ENCODE results near the gene ZNF331. TPM values are rescaled to one million over a fixed set of nuclear protein-coding genes. Genes with fewer than 3 reads are reported as not detected.

ZNF331 gene
- total RNA-seq, 1 experiment from 2014 or later, result 57.2 TPM

DNA sequence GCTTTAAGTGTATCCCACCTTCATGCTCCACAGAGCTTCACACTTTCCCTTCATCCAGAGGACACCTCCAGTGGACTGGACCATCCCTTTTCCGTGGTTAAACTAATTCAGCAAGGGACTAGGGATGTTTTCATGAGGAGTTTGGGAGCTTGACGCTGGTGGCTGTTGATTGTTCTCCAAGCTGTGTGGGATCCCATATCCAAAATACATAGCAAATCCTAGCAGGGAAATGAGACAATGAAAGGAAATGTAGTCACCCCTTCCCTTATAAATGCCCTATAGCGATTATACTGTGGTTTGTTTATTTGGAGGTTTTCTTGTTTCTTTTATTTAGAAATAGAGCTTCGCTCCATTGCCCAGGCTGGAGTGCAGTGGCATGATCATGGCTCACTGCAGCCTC is 62.3 kb downstream of the ZNF331 start:
- WGBS (ENCODE audit: extremely low coverage, insufficient read length, low lambda C conversion rate), result no CpG with 5 or more reads among the region's 4 CpGs
- no peak overlapping the region for H2AFZ ChIP-seq (ENCODE audit: low read length)
- H3K18ac ChIP-seq (ENCODE audit: insufficient read length, low read depth, low read length), result no peak overlapping the region
- no peak overlapping the region for H3K14ac ChIP-seq (ENCODE audit: insufficient read depth, low read length)
- H3K27ac ChIP-seq (ENCODE audit: insufficient read length, low read depth, low read length), result no peak overlapping the region
- no peak overlapping the region for H2BK12ac ChIP-seq (ENCODE audit: insufficient read length, low read depth, low read length)
- no peak overlapping the region for H3K23ac ChIP-seq (ENCODE audit: insufficient read length, low read depth, low read length)
- no peaks in the 10 kb centered on the region for H3K79me2 ChIP-seq (ENCODE audit: insufficient read depth, low read length)
- H4K5ac ChIP-seq (ENCODE audit: insufficient read length, low read depth, low read length), result no peak overlapping the region
- no peak overlapping the region for H2AK5ac ChIP-seq (ENCODE audit: insufficient read length, low read length)
- no peak overlapping the region for H2BK5ac ChIP-seq (ENCODE audit: insufficient read length, low read length)
- H2BK15ac ChIP-seq (ENCODE audit: low read depth, low read length), result no peak overlapping the region
- no peak overlapping the region for H3K4me3 Mint-ChIP-seq
- no peaks in the 10 kb centered on the region for H3K23me2 ChIP-seq (ENCODE audit: insufficient read length, low read depth, low read length, poor library complexity, severe bottlenecking)
- no peak overlapping the region for H3K4me2 ChIP-seq (ENCODE audit: insufficient read depth, insufficient read length, low read length)
- H3T11ph ChIP-seq (ENCODE audit: low read length), result no peak overlapping the region
- H3K27ac Mint-ChIP-seq, result no peak overlapping the region; a peak in 1 of 7 replicates
- H4K91ac ChIP-seq (ENCODE audit: insufficient read length, low read depth, low read length), result no peak overlapping the region
- H4K20me1 ChIP-seq (ENCODE audit: control insufficient read depth, insufficient read depth, insufficient read length), result no peaks in the 10 kb centered on the region
- no peak for DNase-seq
- H2BK120ac ChIP-seq (ENCODE audit: low read depth, low read length, poor library complexity, severe bottlenecking), result no peak overlapping the region
- no peak overlapping the region for H3K9ac ChIP-seq (ENCODE audit: extremely low read depth, insufficient read length, low read length)
- no peaks in the 10 kb centered on the region for H3K79me1 ChIP-seq (ENCODE audit: insufficient read depth, low read depth, low read length, poor library complexity, severe bottlenecking)
- no peaks in the 10 kb centered on the region for H3K27me3 ChIP-seq (ENCODE audit: insufficient read depth, low read length)
- H2BK20ac ChIP-seq (ENCODE audit: low read depth, low read length, poor library complexity, severe bottlenecking), result no peak overlapping the region
- H3K36me3 Mint-ChIP-seq (ENCODE audit: insufficient read depth in 1 of 3, low read depth in 3 of 3), result no peaks in the 10 kb centered on the region
- H3K4ac ChIP-seq (ENCODE audit: low read depth, low read length), result no peak overlapping the region
- no peaks in the 10 kb centered on the region for H3K27me3 Mint-ChIP-seq (ENCODE audit: low read depth)
- H4K8ac ChIP-seq (replicated peaks; ENCODE audit: insufficient read length, low read depth, low read length), result no peak overlapping the region
- H3K9me3 ChIP-seq (ENCODE audit: control insufficient read depth, low read depth, low read length), result no peaks in the 10 kb centered on the region
- H3K9me3 Mint-ChIP-seq, result no peaks in the 10 kb centered on the region
- no peaks in the 10 kb centered on the region for H3K4me1 ChIP-seq (ENCODE audit: insufficient read depth, low read length)
- TF ChIP-seq, protein P1, sequence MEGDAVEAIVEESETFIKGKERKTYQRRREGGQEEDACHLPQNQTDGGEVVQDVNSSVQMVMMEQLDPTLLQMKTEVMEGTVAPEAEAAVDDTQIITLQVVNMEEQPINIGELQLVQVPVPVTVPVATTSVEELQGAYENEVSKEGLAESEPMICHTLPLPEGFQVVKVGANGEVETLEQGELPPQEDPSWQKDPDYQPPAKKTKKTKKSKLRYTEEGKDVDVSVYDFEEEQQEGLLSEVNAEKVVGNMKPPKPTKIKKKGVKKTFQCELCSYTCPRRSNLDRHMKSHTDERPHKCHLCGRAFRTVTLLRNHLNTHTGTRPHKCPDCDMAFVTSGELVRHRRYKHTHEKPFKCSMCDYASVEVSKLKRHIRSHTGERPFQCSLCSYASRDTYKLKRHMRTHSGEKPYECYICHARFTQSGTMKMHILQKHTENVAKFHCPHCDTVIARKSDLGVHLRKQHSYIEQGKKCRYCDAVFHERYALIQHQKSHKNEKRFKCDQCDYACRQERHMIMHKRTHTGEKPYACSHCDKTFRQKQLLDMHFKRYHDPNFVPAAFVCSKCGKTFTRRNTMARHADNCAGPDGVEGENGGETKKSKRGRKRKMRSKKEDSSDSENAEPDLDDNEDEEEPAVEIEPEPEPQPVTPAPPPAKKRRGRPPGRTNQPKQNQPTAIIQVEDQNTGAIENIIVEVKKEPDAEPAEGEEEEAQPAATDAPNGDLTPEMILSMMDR (conservative IDR thresholded peaks at IDR 0.05), result no peak
- H3K4me1 Mint-ChIP-seq, result peaks cover 21 to 30% of the 10 kb centered on the region in 2 experiments
- H3K56ac ChIP-seq (ENCODE audit: insufficient read length, low read depth, low read length), result no peak overlapping the region

Data from H9 (cell line).